ENCODE results near the gene ODAPH.

GRCh38 chr4:75511841-75512240, 44.0 kb upstream of the ODAPH start:
- TF ChIP-seq CTCF (IDR thresholded peaks at IDR 0.05): no peak
- no peak for TF ChIP-seq EZH2 (IDR thresholded peaks at IDR 0.05; ENCODE audit: borderline replicate concordance, insufficient read depth, low read depth, low read length, poor library complexity, severe bottlenecking)
